IMR-90 (cell line): ENCODE measurements around the gene GABARAPL2.
A peak's percentile ranks its signal among the peaks of the same experiment; 100 is the strongest.

Source experiments
- BHLHE40 ChIP-seq: fragments of 150-350 bp; IDR thresholded peaks from 2 replicates; pipeline ENCODE4 v1.6.1; 2016; ENCODE audit warnings: mild to moderate bottlenecking, low read depth, low read length
- CEBPB ChIP-seq: IDR thresholded peaks from 2 replicates; pipeline ENCODE4 v1.6.1; 2012; ENCODE audit warnings: low read depth, low read length, improper control_type of control experiment
- ELK1 ChIP-seq: fragments of 150-350 bp; IDR thresholded peaks from 2 replicates; pipeline ENCODE4 v1.6.1; 2016; ENCODE audit warnings: low read depth, mild to moderate bottlenecking, low read length, moderate library complexity, borderline replicate concordance
- MAFK ChIP-seq: IDR thresholded peaks from 2 replicates; pipeline ENCODE4 v1.6.1; 2012; ENCODE audit warnings: low read depth, low read length, improper control_type of control experiment
- POLR2A ChIP-seq: IDR thresholded peaks from 2 replicates; pipeline ENCODE4 v1.6.1; 2012; ENCODE audit warnings: mild to moderate bottlenecking, low read depth, low read length
- RFX5 ChIP-seq: IDR thresholded peaks from 2 replicates; pipeline ENCODE4 v1.8.0; 2012; ENCODE audit warnings: low read depth, mild to moderate bottlenecking, low read length, moderate library complexity
- USF2 ChIP-seq: fragments of 150-350 bp; IDR thresholded peaks from 2 replicates; pipeline ENCODE4 v1.6.1; 2017; ENCODE audit warnings: mild to moderate bottlenecking, antibody characterized with exemption, low read length, low read depth
- TF ChIP-seq, protein P1 (sequence below): conservative IDR thresholded peaks from 2 replicates; pipeline ENCODE4 v1.5.1; 2012; ENCODE audit warnings: mild to moderate bottlenecking, low read depth, low read length, improper control_type of control experiment

- no peak for TF ChIP-seq POLR2A
- TF ChIP-seq, protein P1, sequence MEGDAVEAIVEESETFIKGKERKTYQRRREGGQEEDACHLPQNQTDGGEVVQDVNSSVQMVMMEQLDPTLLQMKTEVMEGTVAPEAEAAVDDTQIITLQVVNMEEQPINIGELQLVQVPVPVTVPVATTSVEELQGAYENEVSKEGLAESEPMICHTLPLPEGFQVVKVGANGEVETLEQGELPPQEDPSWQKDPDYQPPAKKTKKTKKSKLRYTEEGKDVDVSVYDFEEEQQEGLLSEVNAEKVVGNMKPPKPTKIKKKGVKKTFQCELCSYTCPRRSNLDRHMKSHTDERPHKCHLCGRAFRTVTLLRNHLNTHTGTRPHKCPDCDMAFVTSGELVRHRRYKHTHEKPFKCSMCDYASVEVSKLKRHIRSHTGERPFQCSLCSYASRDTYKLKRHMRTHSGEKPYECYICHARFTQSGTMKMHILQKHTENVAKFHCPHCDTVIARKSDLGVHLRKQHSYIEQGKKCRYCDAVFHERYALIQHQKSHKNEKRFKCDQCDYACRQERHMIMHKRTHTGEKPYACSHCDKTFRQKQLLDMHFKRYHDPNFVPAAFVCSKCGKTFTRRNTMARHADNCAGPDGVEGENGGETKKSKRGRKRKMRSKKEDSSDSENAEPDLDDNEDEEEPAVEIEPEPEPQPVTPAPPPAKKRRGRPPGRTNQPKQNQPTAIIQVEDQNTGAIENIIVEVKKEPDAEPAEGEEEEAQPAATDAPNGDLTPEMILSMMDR, result no peak
- TF ChIP-seq MAFK, result no peak
- TF ChIP-seq BHLHE40, result no peak
- peak; percentile 66 for TF ChIP-seq CEBPB
- no peak for TF ChIP-seq USF2
- TF ChIP-seq RFX5, result no peak
- no peak for TF ChIP-seq ELK1
These were observed 33.5 kb downstream of the GABARAPL2 start for GRCh38 chr16:75599452-75600277.
